GM21723 (cell line): ENCODE data around the gene ADGRG1.

Experiments used
- ATAC-seq: cut with Tn5 transposase; IDR thresholded peaks from one replicate; pipeline ENCODE4 v1.9.1; 2021; ENCODE audit warnings: mild to moderate bottlenecking, moderate library complexity; ENCODE audit not compliant: unreplicated experiment

The ADGRG1 gene

DNA sequence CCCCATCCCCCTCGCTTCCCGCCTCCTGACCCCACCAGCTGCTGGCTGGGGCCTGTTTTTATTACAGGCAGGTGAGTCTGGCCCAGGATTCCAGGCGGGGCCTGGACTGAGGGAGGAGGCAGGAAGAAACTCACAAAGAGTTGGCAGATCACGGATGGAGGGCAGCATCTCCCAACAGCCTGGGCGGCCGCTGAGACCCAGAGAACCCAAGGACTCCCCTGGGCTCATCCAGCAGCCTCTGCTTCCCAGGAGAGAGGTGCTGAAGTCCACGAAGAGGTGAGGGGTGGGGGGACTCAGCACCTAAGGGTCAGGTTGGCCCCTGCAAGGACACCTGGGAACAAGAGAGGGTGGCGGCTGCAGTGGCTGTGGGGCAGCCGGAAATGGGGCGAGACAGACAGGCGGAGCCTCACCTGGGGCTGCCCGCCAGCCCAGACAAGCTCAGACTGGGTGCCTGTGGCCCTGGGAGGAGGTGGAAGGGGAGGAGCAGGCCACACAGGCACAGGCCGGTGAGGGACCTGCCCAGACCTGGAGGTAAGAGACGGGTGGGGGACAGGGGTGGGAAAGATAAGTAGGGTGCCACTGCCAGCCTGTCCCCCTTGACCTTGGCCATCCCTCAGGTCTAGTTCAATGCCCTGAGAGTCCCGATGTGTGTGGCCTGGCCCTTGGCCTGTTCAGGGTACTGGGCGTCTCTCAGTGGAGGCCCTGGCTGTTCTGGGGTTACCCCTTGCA is 8.7 kb upstream of the ADGRG1 start:
- no peak for ATAC-seq

DNA sequence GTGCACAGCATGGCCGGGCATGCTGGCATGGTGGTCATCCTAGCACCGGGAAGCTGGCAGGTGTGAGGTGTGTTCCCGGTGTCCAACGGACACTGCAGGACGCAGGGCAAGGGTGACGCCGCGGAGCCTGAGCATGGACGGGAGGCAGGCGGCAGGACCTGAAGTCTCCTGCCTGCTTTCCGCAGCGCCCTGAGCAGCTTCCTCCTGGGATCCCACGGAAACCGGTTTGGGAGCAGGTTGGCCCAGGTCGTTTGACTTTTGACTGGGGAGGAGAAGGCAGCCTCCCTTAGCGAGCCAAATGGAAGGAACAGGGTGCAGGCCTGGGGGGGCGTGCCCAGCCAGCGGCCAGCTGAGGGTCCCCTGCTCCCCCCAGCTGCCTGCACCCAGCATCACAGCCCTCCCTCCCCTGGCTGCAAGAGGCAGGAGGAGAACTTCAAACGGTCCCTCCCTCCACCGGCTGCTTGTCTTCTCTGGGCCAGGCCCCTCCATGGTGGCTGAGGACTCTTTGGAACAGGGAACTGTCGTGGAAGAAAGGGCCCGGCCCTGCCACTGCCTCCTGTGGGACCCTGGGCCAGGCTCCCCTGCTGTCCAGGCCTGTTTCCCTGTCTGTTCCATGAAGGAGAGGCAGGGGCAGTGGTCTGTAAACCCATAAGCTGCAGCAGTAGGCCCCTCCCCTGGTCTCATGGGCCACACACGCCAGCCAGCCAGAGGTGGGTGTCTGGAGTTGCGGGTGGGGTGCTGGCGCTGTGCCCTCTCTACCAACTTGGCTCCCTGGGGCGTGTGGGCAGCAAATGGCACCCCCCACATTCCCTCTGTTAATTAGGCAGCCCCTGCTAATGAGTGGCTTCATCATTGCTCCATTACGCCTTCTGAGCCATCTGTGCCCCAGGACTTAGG is 7.8 kb upstream of the ADGRG1 start:
- ATAC-seq: no peak

DNA sequence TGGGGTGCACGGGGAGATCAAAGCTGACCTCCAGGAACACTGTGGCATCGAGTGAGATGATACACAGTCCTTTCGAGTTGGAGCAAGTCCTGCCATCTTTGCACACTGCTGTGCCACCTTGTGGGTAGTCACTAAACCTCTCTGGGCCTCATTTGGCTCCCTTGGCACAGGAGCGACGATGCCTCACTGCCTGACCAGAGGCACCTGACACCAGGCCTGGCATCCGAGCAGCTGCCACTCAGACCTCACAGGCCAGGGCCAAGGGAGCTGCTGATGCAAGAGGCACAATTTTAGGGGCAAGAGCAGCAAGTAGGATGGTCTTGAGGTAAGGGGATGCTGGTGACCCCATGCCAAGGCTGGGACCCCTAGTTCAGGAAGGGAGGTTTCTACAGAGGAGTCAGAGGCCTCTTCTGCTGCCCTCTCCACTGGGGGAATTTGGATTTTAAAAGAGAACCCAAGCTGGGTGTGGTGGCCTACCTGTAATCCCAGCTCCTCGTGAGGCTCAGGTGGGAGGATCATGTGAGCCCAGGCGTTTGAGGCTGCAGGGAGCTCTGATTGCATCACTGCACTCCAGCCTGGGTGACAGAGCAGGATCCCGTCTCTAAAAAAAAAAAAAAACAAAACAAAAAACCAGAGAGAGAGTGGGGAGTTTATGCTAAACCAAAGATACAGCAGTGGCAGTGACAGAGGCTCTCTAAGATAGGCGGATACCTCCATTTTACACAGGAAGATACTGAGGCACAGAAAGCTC is 6.7 kb upstream of the ADGRG1 start:
- ATAC-seq: no peak

DNA sequence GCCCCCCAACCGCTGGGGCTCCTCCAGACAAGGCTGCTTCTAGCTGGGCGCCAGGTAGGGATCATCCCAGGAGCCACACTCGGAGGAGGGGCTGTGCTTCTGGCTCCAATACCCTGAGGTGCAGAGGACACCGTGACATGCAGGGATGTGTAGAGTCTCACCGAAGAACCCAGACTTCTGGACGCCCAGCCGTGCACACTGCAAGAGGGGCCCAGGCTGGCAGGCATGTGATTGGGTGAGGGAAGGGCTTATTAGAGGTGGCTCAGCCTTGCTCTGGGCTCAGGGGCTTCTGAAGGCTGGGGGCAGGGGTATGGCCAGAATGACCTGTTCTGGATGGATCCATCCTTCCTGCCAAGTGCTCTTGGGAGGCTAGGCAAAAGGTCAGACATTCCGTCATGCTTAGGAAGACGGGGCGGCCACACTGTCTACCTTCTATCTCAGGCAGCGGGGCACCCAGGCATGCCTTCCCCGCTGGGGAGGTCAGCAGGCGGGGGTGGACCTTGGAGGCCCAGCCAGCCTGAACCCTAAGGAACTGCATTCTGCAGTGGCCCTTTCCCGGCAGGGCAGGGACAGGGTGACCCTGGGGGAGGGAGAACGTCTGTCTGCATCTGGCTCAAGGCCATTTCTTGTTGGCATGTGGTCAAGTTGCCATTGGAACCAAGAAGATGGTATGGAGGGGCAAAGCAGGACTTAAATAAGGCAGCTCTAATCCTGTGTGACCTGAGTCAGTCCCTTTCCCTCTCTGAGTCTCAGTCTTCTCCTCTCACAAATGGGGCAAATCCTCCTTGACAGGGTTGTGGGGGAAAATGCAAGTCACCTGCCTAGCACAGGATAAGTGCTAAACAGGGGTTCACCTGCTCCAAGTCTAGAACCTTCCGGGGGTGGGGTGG is 5.8 kb upstream of the ADGRG1 start:
- no peak for ATAC-seq

DNA sequence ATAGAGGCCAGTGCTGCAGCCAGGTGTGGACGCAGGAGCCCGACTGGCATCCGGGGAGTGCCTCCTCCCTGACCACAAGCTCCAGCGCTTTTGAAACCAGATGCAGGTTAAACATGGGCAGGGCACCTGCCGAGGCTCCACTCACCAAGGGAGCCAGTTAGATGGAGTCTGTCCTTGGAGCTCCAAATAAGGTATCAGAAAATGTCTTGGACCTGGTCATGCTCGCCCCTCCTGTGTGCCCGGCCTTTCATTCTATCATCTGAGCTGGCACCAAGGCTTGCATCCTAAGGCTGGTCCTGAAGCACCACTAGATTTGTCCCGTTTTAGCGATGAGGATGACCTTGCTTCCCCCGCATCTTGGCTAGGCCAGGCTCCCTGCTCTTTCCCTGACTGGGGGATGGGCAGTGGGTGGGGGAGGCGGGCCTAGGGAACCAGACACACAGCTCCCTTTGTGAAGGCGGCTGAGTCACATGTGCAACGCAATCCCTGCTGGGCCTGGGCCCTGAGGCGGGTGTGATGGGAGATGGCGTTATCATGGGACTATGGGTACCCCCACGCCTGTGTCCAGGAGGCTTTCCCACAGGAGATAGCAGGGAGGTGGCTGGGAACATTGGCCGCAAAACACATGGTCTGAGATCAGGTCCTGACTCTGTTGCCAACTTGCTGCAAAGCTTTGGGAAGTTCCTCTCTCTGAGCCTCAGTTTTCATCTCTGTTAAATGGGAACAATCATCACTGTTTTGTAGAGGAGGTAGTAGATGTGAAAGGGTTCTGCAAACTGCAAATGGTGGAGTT is 5.0 kb upstream of the ADGRG1 start:
- ATAC-seq: no peak

DNA sequence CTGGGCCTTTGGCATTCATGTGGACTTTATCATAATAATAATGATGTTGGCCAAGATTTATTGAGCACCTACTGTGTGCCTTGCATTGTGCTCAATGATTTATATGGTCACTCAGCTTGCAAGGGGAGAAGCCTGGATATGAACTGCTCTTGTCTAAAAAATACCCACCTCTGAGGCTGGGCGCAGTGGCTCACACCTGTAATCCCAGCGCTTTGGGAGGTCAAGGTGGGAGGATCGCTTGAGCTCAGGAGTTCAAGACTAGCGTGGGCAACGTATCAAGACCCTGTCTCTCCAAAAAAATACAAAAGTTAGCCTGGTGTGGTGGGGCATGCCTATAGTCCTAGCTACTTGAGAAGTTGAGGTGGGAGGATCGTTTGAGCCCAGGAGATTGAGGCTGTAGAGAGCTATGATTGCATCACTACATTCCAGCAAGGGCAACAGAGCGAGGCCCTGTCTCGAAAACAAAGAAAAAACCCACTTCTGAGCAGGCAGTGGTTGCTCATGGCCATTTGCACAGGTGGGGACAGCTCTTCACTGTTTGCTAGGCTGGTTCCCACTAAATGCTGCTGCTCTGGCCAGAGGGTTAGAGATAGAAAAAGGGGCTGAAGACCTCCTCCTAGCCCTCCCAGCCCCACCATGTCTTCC is 4.3 kb upstream of the ADGRG1 start:
- no peak for ATAC-seq

DNA sequence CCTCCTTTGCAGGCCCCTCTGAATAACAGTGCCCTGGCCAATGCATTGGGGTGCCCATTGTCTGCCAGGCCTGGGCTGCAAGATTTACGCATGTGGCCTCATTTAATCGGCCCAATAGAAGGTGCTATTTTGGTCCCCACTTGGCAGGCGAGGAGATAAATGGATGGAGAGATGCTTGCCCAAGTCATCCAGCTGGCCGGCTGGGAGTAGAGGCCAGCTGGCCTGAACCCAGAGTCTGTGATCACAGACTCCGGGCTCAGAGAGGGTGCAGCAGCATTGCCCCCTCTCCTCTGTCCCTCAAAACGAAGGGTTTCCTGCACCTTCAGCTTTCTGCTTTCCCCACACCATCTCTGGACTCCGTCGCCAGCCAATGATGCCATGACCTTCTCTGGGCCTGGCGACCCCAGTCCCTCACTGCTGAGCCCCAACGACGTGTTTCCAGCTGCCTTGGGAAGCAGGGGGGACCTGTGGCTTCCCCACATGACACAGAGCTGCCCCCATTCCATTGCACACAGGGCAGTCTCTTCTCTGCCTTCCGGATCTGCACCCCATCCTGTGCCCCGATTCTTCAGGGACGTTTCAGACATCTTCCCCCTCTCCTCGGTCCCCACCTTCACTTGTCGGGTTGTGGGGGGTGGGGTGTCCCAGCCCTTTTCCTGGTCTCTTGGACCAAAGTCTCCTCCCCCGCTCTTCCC is 3.5 kb upstream of the ADGRG1 start:
- no peak for ATAC-seq

DNA sequence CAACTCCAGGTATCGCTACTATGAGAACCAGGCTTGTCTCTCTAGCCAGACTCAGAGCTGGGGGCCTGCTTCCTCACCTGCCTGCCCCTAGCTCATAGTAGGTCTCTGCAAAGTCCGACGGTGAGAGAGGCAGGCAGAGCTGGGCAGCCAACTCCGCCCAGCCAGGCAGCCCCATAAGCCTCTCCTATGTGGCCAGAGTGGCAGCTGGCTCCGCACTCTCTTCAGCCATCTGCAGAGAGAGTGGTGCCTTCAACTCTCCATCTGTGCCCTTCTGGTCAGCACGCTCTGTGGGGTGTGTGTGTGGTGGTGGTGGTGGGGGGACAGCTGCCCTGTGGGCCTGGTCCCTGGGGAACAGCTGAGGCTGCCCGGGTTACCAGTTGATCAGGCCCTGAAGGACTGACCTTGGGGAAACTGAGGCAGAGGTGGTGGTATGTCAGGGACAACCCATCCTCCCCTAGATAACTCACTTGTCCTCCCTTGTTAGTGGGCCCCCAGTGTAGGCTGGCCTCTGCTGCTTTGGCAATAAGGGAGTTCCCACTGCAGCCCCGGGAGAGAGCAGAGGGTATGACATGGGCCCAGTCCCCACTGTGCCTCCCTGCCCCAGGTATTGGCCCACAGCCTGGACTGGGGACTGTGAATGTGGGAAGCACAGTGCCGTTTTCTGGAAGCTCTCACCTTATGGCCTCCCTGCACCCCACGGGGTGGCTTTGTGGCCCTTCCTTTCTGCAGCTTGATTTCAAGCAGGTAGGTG is 1.8 kb upstream of the ADGRG1 start:
- ATAC-seq: no peak

DNA sequence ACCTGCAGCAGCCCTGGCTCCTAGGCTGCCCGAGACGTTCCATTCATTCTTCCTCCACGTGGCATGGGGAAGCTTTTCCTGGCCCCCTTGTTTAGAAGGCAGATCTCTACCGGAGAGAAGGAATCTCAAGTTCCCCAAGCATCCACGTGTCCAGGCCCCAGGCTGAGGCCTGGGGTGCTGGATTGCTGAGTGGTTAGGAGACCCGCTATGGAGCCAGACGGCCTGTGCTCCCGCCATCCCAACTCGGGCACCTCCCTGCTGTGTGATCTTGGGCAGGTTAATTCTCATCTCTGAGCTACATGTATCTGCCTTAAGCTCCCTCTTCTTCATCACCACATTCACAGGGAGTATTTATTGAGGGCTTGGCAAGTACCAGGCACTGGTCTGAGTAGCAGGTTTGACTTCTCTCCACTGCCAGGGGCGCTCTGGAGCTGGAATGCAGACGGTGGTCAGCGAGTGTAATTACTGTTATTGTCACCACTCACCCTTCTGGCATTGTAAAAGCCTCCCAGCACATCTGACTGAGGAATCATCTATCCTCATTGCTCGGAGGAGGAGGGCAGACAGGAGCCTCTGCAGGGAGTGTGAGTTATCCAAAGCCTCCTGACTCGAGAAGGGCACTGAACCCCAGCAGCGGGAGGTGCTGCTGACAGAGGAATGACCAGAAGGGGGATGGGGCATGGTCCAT is 1.1 kb upstream of the ADGRG1 start:
- ATAC-seq: no peak

DNA sequence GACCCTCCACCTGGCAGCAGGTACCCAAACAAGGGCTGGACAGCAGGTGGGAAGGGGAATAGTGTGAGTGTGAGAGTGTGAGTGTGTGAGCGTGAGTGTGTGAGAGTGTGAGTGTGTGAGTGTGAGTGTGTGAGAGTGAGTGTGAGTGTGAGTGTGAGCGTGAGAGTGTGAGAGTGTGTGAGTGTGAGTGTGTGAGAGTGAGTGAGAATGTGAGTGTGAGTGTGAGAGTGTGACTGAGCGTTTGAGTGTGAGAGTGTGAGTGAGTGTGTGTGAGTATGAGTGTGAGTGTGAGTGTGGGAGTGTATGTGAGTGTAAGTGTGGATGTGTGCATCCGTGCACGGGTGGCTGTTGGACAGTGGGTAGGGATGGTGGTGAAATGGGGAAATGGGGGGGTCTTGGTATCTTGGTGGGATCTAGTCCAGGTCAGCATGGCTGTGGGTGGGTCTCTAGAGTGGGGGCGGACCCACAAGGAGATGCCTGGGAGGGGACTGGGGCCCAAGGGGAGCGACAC is 408 bp downstream of the ADGRG1 start:
- ATAC-seq: no peak

DNA sequence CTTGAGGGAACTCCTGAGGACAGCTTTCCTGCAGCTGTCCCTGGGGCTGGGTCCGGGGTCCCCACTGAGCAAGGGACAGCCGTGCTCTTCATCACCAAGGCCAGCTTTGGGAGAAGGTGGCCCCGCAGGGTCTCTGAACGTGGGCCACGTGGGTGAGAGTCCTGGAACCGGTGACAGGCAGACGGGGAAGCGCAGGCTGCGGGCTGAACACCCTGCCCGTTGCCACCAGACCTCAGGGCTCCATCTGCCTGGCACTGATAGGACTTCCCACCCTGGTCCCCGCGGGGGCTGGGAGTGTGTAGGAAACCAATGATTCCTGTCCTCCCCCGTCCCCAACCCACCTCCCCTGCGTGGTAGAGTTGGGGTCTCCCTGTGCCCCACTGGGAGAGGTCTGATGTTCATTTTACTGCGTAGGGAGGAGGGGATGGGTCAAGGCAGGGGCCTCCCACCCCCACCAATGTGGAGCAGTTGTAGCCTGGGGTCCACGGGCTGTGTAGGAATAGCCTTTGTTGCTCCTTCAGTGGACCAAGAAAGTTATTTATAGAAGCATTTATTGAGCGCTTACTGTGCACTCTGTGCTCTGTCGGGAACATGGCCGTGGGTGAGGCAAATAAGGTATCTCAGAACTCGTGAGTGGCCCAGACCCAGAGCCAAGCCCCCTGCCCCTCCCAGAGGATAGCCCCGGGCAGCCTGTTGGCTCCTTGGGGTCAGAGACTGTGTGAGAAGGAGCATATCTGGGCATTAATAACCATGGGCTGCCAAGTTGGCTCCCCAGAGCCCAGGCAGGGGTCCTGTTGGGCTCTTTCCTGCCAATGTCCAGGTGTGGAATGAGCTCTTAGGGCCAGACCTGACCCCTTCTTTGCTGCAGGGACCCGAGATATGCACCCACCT is 1.3 kb downstream of the ADGRG1 start:
- ATAC-seq: no peak

DNA sequence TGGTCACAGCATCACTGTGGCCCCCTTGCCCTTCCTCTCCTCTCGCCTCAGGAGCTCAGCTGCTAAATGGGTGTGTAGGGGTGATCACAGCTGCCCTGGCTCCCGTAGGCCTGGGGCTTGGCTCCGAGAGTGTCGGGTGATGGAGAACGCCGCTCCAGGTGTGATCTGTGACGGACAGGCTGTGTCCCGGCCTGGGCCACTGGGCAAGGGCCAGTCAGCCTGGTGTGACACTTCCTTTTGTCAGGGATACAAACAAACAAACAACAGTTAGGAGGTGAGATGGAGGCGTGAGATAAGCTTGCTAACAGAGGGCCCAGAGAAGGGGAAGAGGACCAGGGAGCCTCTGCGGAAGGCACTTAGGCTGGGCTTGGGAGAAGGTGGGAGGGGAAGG is 2.0 kb downstream of the ADGRG1 start:
- ATAC-seq: no peak

DNA sequence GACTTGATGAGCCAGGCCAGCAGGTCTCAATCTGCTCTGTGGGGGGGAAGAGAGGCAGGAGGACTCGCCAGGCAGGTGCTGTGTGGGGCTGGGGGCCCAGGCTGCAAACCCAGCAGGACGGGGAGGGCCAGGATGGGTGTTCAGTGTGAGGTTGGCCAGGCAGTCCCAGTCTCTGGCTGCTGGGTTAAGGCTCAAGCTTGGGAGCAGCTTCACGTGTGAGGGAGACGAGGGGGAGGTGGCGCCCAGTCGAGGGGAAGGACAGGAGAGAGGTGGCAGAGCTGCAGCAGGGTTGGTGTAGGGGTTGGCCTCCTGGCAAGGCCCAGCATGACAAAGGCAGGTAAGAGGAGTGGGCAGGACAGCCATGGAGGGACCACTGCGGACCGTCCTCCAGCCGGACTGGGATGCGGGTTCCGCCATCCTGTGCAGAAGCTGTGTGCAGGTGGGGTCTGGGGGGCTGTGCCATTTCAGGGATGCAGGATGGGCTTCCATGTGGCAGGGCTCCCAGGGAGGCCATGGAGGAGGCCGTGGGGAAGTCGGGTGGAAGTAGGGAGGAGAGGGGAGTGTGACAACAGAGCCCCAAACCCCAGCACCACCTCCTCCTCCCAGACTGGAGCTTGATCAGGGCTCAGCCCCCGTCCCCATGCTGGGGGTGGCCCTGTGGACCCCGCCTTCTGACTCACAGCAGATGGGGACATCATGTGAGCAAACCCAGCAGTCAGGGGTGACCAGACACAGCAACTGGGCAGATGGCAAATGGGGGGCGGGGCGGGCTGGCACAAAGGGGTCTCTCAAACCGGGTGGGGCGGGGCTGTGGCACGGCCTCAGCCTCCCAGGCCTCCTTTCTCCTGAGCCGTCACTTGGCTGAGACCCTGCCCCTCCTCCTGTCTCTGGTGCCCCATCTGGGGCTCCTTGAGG is 2.8 kb downstream of the ADGRG1 start:
- no peak for ATAC-seq

DNA sequence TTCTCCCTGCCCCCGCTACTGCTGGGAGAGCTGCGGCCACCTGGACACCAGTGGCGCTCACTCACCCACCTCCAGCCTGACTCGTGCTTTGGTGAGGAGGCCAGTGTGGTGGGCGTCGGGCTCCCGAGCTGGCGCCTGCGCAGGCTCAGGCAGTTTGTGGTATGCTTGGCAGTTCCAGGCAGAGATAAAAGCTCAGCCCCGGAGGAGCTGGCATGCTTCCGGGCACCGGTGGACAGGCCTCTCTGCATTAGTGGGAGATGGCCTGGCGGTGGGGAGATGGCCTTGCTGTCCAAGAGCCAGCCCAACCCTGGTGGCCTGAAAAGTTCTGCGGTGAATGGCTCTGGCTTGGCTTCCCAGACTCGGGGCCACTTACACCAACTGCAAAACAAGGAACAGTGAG is 4.1 kb downstream of the ADGRG1 start:
- ATAC-seq: no peak

DNA sequence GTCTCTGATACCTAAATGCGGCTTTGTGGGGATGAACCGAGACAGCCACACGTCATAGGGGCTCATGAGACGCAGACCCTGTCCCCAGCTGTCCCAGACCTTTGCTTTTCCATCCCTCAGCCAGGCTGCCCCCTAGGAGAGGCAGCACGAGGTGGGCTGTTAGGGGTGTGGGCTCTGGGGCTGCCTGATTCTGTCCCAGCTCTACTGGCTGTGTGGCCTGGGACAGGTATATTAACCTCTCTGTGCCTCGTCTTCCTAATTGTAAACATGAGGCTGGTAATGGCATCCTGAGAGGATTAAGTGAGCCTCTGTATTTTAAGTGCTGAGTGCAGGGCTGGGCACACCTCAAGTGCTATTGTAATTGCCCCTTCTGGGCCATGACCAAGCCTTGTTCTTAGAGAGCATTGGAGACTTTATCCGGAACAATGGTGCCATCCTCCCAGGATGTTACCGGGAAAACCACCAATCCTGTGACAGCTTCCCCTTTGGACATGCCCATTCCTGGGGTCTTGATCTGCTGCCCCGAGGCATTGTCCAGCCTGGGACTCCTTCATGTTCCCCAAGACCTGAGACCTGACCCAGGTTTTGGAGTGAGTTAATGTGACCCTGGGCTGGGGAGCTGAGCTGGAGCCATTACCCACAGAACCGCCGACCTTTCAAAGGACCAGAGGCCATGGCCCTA is 5.1 kb downstream of the ADGRG1 start:
- no peak for ATAC-seq
